Epithelial cell of prostate (primary cell): ENCODE results near the gene NUCKS1.
"Not testable (repeated sequence)": the region's sequence is repeated elsewhere in the genome, so short reads cannot be mapped to it uniquely, and the experiment has no call there.

ENCODE experiments used
- DNase-seq: peaks from one replicate; pipeline ENCODE4 v3.0.0-alpha.2; 2011; ENCODE audit warnings: low read depth, low spot score
- H3K27ac ChIP-seq: fragments of 450-650 bp; 2 replicates; pipeline ENCODE4 v1.5.1; 2017; ENCODE audit warnings: mild to moderate bottlenecking

NUCKS1 gene

GRCh38 chr1:205739348-205740160 is 10.4 kb downstream of the NUCKS1 start:
- H3K27ac ChIP-seq, result no peak overlapping the region
- no peak for DNase-seq

- no peak overlapping the region for H3K27ac ChIP-seq
- no peak for DNase-seq
Observed at GRCh38 chr1:205735218-205735617, 14.8 kb downstream of the NUCKS1 start.

GRCh38 chr1:205733438-205734175 is 16.4 kb downstream of the NUCKS1 start:
- no peak overlapping the region for H3K27ac ChIP-seq
- DNase-seq, result no peak

- no peak overlapping the region for H3K27ac ChIP-seq
- no peak for DNase-seq
Observed at GRCh38 chr1:205729945-205730610, 19.9 kb downstream of the NUCKS1 start.

- H3K27ac ChIP-seq, result no peak overlapping the region
- DNase-seq, result no peak
Observed at GRCh38 chr1:205726619-205727125, 23.3 kb downstream of the NUCKS1 start.

GRCh38 chr1:205725514-205725913 is 24.5 kb downstream of the NUCKS1 start:
- H3K27ac ChIP-seq, result no peak overlapping the region
- no peak for DNase-seq

GRCh38 chr1:205720740-205721139 is 29.2 kb downstream of the NUCKS1 start:
- DNase-seq, H3K27ac ChIP-seq: not testable (repeated sequence)

- no peak overlapping the region for H3K27ac ChIP-seq
- DNase-seq, result no peak
Observed at GRCh38 chr1:205719762-205720161, 30.2 kb downstream of the NUCKS1 start.

- no peak overlapping the region for H3K27ac ChIP-seq
- no peak for DNase-seq
Observed at GRCh38 chr1:205719015-205719414, 31.0 kb downstream of the NUCKS1 start.

GRCh38 chr1:205716371-205717132 is 33.4 kb downstream of the NUCKS1 start:
- H3K27ac ChIP-seq, result no peak overlapping the region
- DNase-seq, result no peak

GRCh38 chr1:205715628-205716027 is 34.4 kb downstream of the NUCKS1 start:
- DNase-seq, result no peak
- H3K27ac ChIP-seq, result no peak overlapping the region

GRCh38 chr1:205714906-205715246 is 35.1 kb downstream of the NUCKS1 start:
- no peak overlapping the region for H3K27ac ChIP-seq
- no peak for DNase-seq

GRCh38 chr1:205714190-205714905 is 35.6 kb downstream of the NUCKS1 start:
- no peak overlapping the region for H3K27ac ChIP-seq
- no peak for DNase-seq

- no peak overlapping the region for H3K27ac ChIP-seq
- peak; percentile 16 for DNase-seq
Observed at GRCh38 chr1:205711105-205712048, 38.6 kb downstream of the NUCKS1 start.

GRCh38 chr1:205710201-205711062 is 39.5 kb downstream of the NUCKS1 start:
- H3K27ac ChIP-seq, result no peak overlapping the region
- DNase-seq, result no peak

- DNase-seq, result no peak
- H3K27ac ChIP-seq, result no peak overlapping the region
Observed at GRCh38 chr1:205709640-205710039, 40.3 kb downstream of the NUCKS1 start.

- no peak overlapping the region for H3K27ac ChIP-seq
- DNase-seq, result no peak
Observed at GRCh38 chr1:205709059-205709398, 41.0 kb downstream of the NUCKS1 start.
